ENCODE results near the gene SERGEF.

GRCh38 chr11:17807034-17807433 lies 205.8 kb downstream of the SERGEF start:
- TF ChIP-seq BCL3 (IDR thresholded peaks at IDR 0.05) (no peak), SMC3 (IDR thresholded peaks at IDR 0.05) (no peak), MAZ (IDR thresholded peaks at IDR 0.05; ENCODE audit: borderline replicate concordance, low read depth, low read length) (no peak), RAD21 (conservative IDR thresholded peaks at IDR 0.05 in 1 of 2, IDR thresholded peaks at IDR 0.05 in 1 of 2) (no peak), POLR2A (IDR thresholded peaks at IDR 0.05; ENCODE audit: low read length) (no peak), EP300 (IDR thresholded peaks at IDR 0.05) (no peak), HOXA7 (CRISPR knock-in tag; IDR thresholded peaks at IDR 0.05) (no peak)
- TF ChIP-seq, protein P1, sequence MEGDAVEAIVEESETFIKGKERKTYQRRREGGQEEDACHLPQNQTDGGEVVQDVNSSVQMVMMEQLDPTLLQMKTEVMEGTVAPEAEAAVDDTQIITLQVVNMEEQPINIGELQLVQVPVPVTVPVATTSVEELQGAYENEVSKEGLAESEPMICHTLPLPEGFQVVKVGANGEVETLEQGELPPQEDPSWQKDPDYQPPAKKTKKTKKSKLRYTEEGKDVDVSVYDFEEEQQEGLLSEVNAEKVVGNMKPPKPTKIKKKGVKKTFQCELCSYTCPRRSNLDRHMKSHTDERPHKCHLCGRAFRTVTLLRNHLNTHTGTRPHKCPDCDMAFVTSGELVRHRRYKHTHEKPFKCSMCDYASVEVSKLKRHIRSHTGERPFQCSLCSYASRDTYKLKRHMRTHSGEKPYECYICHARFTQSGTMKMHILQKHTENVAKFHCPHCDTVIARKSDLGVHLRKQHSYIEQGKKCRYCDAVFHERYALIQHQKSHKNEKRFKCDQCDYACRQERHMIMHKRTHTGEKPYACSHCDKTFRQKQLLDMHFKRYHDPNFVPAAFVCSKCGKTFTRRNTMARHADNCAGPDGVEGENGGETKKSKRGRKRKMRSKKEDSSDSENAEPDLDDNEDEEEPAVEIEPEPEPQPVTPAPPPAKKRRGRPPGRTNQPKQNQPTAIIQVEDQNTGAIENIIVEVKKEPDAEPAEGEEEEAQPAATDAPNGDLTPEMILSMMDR (IDR thresholded peaks at IDR 0.05): no peak

Measured in A549 (cell line).